Activated T-helper 1 cell treated with anti-CD3 and anti-CD28 coated beads, Interleukin-2, amount 50 U/mL, for 16 hours (primary cell): Measurements from ENCODE around the gene SFT2D3.

Source experiments
- DNase-seq, 2 donors: peaks; one replicate each; pipeline ENCODE4 v3.0.0-alpha.2; 2020; ENCODE audit warnings: low read depth in 1 of 2, low spot score in 1 of 2

SFT2D3 gene

DNA sequence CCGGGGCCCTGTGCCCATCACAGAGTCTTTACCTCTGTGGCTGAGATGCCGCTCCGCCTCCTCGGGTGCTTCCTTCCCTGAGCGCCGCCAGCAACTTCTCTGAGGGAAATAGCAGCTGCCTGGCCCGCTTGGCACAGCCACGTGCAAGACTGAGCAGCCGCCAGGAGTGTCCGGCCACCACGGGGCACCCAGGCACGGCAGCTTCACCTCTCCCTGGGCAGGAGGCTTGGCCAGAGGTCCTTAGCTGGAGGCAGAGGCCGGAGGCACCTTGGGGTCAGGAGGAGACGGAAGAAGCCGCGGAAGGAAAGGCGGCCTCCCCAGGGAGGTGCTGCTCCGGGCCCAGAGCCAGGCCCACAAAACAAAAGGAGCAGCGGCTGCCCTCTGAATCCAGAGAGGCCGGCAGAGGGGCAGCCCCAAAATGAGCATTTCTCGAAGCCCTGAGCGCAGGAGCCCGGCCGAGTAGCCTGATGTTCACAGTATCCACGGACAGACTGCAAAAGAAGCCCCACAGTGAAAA is 20.0 kb upstream of the SFT2D3 start:
- no peak for DNase-seq

DNA sequence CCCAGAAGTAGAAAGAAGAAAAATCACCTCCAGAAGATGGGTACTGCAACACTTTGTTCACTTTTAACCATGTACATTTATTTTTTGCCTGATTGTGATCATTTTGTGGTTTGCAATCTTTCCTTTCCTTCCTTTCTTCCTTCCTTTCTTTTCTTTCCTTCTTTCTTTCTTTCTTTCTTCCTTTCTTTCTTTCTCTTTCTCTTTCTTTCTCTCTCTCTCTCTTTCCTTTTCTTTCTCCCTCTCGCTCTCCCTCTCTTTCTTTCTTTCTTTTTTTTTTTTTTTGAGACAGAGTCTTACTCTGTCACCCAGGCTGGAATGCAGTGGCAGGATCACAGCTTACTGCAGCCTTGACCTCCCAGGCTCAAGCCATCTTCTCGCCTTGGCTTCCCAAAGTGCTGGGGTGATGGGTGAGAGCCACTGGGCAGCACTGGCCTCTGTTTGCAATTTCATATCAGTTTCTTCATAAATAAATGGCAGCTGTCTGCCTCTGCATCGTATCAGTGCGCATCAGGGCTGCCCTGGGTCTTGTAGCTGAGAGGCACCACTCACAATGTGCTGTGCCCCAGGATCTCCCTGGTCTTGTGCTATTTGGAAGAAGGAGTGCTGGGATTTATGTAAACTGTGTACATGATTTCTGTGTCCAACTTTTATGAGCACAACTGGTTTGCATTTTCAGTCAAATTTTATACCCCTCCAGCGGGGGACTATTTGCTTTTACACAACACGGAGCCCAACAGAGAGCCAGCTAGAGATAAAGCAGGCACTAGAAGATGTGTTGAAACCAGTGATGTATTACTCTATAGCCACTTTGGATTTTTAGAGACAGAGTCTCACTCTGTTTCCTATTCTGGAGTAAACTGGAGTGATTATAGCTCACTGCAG is 19.1 kb upstream of the SFT2D3 start:
- no peak for DNase-seq

DNA sequence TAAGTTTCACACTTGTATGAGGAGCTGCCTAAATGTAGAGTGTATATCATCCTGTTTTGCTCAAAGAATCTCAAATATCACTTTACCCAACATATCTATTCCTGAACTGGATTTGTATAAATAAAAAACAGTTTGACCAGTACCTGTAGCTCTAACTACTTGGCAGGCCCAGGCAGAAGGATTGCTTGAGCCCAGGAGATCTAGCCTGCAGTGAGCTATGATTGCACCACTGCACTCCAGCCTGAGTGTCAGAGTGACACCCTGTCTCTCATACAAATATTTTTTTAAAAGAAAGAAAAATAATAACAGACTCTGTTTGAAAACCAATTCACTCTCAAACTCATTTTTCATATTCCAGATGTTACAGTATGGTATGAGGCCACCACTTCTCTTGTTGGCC is 18.2 kb upstream of the SFT2D3 start:
- no peak for DNase-seq

DNA sequence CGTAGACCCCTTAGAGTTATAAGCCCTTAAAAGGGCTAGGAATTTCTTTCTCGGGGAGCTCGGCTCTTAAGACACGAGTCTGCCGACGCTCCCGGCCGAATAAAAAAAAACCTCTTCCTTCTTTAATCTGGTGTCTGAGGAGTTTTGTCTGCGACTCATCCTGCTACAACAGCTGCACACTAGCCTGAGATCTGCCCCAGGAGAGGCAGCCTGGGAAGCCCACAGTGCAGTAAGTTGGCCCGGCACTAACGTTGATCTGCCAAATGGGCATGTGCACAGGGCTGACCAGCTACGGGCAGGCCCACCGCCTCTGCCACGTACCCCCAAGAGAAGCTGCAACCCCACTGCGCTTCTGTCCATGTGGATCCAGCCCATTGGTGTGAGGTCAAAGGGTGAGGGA is 17.5 kb upstream of the SFT2D3 start:
- no peak for DNase-seq

DNA sequence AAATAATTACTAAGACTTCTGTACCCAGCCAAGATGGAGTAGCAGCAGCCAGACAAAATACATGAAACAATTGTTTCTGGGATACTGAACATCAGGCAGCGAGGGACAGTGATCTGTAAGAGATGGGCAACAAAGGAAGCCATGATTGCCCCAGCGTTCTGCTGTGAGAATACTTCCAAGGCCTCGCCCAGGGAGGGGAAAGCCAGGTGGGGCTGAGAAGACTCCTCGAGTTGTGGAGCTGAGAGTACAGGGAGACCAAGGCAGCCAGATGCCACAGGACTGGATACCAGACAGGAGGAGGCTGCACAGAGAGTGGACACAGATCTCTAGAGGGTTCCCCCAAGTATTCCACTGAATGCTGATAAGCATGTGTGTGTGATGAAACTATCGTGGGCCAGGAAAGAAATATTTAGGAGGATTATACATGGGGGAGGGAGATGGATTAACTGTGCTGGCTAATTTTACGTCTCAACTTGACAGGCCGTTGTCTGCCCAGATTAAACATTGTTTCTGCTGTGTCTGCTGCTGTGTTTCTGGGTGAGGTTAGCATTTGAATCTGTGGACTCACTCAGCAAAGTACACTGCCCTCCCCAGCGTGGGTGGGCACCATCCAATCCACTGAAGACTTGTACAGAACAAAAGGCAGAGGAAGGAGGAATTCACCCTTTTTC is 15.8 kb upstream of the SFT2D3 start:
- DNase-seq: no peak

DNA sequence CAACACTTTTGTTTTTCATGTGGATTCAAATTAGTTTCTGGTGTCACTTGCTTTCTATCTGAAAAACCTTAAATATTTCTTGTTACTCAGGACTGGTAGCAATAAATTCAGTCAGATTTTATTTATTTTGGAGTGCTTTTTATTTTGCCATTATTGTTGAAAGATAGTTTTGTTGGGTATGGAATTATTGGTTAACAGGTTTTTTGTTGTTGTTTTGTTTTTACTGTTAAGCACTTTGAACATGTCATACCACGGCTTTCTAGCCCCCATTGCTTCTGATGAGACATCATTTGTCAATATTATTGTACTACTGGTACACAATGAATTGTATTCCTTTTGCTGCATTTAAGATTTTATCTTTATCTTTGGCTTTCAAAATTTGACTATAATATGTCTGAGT is 12.9 kb upstream of the SFT2D3 start:
- no peak for DNase-seq

DNA sequence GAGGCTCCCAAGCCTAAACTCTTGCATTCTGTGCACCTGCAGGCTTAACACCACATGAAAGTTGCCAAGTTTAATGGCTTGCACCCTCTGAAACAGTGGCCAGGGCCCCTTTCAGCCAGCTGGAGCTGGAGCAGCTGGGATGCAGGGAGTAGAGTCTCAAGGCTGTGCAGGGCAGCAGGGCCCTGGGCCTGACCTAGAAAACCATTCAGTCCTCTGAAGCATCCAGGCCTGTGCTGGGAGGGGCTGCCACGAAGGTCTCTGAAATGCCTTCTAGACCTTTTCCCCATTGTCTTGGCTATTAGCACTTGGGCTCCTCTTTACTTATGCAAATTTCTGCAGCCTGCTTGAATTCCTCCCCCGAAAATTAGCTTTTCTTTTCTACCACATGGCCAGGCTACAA is 10.6 kb upstream of the SFT2D3 start:
- no peak for DNase-seq

DNA sequence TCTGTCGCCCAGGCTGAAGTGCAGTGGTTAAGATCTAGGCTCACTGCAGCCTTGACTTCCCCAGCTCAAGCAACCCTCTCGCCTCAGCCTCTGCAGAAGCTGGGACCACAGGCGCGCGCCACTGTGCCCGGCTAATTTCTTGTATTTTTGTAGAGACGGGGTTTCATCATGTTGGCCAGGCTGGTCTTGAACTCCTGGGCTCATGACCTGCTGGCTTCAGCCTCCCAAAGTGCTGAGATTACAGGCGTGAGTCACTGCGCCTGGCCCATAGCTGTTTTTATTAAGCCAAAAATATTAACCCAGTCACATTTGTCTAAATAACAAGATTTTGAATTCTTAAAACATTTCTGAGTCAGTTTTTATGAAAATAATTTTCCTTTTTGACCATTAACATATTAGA is 6.3 kb upstream of the SFT2D3 start:
- DNase-seq: no peak

DNA sequence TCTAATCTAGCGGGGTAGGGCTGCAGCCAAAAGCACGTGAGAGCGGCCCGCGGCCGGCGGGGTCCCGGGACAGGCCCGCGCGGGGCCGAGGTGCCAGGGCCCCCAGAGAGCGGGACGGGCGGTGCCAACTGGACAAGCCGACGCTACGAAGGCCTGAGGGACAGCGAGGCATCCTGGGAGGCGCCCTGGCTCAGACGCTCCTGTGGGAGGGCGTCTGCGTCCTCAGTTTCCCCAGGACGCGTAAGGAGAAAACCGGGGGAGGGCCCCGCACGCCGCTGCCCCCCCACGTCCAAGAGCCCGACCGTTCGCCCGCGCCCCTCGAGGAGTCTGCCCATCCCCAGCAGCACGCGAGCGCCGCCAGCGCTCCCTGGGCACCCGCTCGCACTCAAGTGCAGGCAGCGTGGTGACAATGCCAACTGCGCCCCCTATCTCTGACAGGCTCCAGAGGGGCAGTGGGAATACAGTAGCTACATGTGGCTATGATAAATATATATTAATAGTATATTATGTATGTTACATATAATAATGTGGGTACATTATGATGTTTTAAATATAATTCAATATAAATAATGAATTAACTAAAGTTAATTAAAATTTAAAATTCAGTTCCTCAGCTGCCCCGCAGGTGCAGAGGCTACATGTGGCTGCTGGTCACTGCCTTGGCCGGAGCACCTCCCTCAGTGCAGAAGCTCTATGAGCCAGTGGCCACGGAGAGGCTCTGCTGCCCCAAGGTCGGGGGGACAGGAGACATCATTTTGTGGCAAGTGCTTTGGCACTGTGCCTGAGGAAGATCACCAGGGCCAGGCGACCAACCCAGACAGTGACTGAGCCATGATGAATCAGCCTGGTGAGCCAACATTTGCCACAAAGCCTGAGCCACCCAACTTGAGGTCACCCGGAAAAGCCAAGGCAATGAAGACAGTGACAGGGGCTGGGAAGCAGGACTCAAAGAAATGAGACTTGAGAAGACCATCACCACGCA is 5.5 kb upstream of the SFT2D3 start:
- no peak for DNase-seq

DNA sequence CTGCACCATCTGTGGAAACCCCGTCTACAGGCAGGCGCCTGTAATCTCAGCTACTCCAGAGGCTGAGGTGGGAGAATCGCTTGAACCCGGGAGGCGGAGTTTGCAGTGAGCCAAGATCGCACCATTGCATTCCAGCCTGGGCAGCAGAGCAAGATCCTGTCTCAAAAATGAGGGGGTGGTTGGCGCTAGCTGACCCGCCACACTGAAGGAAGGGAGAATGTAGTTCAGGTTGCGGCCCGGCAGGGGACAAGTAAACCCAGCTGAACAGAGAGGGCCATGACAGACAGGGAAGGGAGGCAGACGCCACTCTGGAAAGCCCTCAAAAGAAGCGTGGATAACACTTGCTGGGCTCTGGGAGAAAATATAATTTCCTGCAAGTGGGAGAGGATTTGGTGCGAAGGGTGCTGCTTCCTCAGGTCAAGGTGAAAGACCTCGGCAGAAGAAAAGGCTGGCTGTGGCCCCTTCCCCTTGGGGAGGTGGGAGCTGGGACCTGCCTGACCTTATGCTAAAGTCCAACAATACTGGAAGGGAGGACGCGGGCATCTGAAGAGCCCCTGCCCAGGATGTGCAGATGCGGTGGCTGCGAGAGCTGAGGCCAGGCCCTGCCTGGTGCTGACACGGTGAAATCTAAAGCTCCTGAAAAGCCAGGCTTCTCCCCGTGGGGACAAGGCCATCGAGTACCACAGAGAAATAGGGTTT is 3.7 kb upstream of the SFT2D3 start:
- DNase-seq: no peak

DNA sequence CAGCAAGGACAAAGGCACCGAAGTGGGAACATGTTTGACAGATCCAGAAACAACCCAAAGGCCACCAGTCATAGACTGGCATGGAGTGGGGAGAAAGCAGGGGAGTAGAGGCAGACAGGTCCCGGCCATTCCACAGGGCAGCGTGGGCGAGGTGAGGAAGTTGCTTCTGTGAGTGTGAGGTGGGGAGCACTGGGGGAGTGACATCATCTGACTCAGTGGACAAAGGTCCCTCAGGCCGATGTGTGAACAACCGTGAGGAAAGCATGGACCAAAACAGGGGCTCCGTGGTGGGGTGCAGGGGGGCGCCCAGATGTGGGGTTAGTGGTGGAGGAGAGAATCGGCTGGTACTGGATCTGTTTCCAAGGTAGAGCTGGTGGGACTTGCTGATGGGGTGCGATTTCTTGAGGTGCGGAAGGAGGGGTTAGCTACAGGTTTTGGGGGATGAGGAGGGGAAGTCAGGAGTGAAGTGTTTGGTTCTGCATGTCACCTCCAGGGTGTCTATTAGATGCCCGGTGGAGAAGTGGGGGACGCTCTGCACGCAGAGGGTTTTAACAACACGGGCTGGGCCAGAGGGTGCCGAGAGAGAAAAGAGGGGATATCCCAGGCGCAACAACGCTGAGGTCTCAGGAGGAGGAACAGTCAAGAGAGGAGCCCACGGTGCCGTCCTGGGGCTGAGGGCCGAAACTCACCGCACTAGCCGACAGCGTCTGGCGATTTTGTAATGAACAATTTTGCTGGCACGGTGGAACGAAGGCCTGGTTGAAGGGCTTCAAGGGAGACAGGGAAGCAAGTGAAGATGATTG is 2.5 kb upstream of the SFT2D3 start:
- DNase-seq: no peak

DNA sequence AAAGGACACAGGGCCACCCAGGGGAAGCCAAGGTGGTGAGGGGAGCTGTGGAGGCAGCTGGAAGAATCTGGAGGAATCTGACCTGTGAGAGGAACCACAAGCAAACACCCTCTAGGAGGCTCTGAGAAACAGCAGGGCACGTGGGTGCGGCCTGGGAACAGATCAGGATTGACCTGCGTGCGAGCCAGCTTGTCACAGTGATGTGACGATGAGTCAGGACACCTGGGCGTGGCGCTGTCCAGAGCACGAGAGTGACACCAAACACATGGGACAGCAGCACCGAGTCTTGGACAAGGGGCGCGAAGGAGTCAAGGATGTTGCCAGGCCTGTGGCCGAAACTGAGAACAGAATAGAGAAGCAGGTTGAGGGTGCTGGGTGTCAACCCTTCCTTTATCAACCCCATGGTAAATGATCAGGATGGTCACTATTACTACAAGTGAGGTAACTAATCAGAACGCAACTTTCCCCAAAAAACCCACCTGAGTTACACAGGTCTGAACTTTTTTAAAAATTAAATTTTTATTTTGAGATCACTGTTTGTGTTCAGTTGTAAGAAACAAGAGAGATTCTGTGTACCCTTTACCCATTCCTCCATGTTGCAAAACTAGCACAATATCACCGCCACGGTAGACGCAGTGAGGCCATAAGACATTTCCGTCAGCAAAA is 637 bp upstream of the SFT2D3 start:
- no peak for DNase-seq

DNA sequence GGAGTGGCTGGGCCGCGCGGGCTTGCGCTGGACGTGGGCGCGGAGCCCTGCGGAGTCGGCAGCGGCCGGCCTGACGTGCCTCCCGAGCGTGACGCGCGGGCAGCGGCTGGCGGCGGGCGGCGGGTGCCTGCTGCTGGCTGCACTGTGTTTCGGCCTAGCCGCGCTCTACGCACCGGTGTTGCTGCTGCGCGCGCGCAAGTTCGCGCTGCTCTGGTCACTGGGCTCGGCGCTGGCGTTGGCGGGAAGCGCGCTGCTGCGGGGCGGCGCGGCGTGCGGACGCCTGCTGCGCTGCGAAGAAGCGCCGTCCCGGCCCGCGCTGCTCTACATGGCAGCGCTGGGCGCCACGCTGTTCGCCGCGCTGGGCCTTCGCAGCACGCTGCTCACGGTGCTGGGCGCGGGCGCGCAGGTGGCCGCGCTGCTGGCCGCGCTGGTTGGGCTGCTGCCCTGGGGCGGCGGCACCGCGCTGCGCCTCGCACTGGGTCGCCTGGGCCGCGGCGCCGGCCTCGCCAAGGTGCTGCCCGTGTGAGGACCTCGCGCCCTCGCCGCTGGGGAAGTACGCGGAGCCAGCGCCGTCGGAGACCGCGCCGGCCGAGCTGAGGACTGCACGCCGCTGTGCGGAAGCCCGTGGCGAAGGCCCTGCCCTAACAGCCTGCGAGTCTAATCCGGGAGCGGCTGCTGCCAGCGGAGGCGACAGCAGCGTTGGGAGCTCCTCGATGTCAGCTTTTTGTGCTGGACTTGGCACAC is 526 bp downstream of the SFT2D3 start:
- DNase-seq: peak; percentile 61 to 74

DNA sequence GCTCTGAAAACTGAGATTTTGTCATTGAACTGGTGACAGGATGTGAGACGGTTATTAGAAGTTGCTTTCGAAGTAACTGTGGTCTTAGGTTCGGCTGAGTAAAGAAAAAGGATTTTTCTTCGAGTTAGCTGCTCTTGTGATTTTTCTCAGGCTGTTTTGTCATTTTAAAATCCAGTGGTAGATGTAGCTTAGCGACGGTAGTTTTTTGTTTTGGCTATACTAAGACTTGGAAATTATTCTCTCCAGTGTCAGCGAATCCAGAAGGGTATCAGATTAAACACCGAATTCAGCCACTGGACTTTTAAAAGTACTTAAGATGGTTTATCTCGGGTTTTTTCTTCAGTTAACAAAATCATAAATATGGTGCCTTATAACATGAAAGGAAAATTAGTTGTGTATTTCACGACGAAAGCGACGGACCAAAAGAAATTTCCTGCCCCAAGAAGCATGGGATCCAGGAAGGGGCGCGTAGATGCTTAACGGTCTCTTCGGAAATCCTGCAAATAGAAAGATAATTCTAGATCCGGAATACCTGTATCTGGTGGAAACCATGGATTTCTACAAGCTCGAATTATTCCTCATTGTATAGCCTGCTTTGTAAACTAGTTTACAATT is 1.2 kb downstream of the SFT2D3 start:
- DNase-seq: no peak

DNA sequence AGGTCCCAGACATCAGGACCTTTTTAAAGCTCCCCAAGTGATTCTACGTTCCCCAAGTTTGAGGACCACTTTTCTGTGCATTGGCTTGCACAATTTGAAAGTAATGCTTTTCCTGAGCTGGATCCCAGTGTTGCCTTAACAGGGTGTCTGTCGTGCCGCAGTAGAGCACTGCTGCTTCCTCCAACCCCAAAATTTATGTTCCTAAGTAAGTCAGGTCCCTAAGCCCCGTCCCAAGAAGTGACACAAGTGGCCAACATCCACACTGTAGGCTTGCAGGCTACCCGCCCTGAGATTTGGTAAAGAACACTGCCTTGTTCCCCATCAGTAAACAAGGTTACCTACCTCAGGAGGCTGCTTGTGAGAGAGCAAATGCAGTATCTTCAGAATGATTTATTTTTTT is 2.0 kb downstream of the SFT2D3 start:
- no peak for DNase-seq

DNA sequence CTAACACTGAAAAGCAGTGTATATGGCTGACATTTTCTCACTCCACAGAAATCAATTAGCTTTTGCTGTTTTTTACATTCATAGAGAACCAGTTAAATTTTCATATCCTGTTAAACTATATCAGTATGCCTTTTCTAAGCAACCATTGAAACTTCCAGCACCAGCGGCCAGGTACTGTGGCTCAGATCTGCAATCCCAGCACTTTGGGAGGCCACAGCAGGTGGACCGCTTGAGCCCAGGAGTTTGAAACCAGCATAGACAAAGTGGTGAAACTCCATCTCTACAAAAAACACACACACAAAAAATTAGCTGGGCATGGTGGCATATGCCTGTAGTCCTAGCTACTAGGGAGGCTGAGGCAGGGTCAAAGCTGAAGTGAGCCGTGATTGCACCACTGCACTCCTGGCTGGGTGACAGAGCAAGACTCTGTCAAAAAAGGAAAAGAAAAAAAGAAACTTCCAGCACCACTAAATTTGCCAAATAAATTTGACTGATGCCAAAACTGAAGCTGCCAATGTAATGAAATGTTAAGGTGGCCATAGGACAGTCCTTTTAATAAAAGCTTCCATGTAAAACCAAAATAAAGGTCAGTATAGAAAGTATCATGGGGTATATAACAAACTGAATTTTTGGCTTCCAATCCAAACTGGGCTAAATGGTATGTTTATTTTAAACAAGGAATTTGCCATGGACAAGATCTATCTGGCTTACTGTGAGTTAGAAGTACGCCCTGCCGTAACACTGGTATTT is 3.5 kb downstream of the SFT2D3 start:
- DNase-seq: no peak

DNA sequence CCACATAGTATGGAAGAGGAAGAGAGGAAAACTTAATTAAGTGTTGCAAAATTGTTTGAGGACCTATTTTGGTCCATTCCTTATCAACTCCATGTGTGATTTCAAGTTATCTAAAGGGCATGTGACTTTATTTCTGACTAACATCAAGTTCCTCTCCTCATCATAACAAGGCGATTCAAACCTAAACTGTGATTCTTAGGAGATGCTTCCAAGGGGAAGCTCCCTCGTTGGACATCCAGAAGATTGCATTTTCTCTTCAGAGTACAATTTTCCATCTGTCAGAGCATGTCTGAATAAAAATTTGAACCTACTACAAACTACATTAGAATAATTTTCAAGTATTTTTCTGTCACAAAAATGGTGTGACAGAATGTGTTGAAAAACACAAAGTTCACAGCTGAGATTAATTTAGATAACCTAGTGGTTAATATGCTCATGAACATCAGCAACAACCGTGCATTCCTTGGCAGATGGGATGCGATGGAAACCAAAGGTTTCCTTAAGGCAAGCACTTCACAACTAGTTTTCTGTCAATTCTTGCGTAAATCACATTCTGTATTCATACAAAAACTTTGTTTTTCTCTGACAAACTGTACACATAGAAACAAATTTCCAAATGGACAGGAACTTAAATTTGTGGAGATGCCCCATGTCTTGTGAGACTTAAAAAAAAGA is 4.2 kb downstream of the SFT2D3 start:
- DNase-seq: no peak
